Endothelial cell of umbilical vein (primary cell): ENCODE results near the gene SLC19A1. TPM values are rescaled to one million over a fixed set of nuclear protein-coding genes. Genes with fewer than 3 reads are reported as not detected.

Experiments
- BruUV-seq: library from RNA; stranded (reverse); fragments of 400-500 nt; replicated peaks from 2 replicates; lab custom pipeline; 2021; lab: Mats Ljungman, UMichigan
- CTCF ChIA-PET: fragments of 300-600, 350-600 bp; sonication (Branson Sonifier 250); formaldehyde crosslinking; loops from one replicate; lab custom pipeline; 2021; ENCODE audit warnings: antibody characterized with exemption, inconsistent platforms; lab: Charles Lee
- POLR2A ChIA-PET: fragments of 300-600, 350-600 bp; sonication (Branson Sonifier 250); formaldehyde crosslinking; loops from one replicate; lab custom pipeline; 2021; ENCODE audit warnings: antibody characterized with exemption, inconsistent platforms; lab: Charles Lee
- DNase-seq: peaks from one replicate; pipeline ENCODE4 v3.0.0-alpha.2; 2011; ENCODE audit warnings: low read depth, low spot score
- FAIRE-seq: peaks from 2 replicates; lab custom pipeline; 2011; peaks lifted over from hg19 to GRCh38; lab: Jason Lieb, UNC
- H2AFZ ChIP-seq: 2 replicates; pipeline ENCODE4 v1.6.0; 2012; ENCODE audit warnings: low read depth, low read length, control low read depth, inconsistent platforms
- H3K27ac ChIP-seq: 2 replicates; pipeline ENCODE4 v1.5.1; 2011; ENCODE audit warnings: low read depth, mild to moderate bottlenecking, control low read depth, low read length, moderate library complexity; ENCODE audit not compliant: insufficient read depth
- H3K27me3 ChIP-seq, 2 experiments: 2 replicates each; pipeline versions ENCODE4 v1.6.0 to v1.6.1; 2011; ENCODE audit warnings: low read length in 2 of 2, mixed read lengths in 1 of 2; ENCODE audit not compliant: control insufficient read depth in 2 of 2, insufficient read depth in 2 of 2
- H3K36me3 ChIP-seq, 2 experiments: 2 replicates in 1 of 2; 3 replicates in 1 of 2; pipeline ENCODE4 v1.5.1; 2011; ENCODE audit warnings: low read length in 2 of 2, mild to moderate bottlenecking in 1 of 2, moderate library complexity in 1 of 2; ENCODE audit not compliant: control insufficient read depth in 2 of 2, insufficient read depth in 2 of 2; ENCODE audit errors: extremely low read depth in 1 of 2
- H3K4me1 ChIP-seq: 3 replicates; pipeline ENCODE4 v1.5.1; 2011; ENCODE audit warnings: mild to moderate bottlenecking, low read length; ENCODE audit not compliant: control insufficient read depth, insufficient read depth; ENCODE audit errors: extremely low read depth
- H3K4me2 ChIP-seq: 2 replicates; pipeline ENCODE4 v1.6.1; 2011; ENCODE audit warnings: low read length, control low read depth, mixed read lengths; ENCODE audit not compliant: insufficient read depth
- H3K4me3 ChIP-seq, 3 experiments: fragments of 200-600 bp in 1 of 3; sonication (generic), shearing (Covaris generic) in 1 of 3; replicated peaks in 1 of 3; 2 replicates each; pipeline ENCODE4 v1.5.1; 2011 to 2016; ENCODE audit warnings: control low read depth in 3 of 3, low read length in 3 of 3, mild to moderate bottlenecking in 2 of 3, inconsistent platforms in 1 of 3, low read depth in 1 of 3, moderate library complexity in 1 of 3; ENCODE audit not compliant: insufficient read depth in 1 of 3
- H3K79me2 ChIP-seq: 2 replicates; pipeline ENCODE4 v1.6.0; 2012; ENCODE audit warnings: low read length, inconsistent platforms; ENCODE audit not compliant: control insufficient read depth, insufficient read depth
- H3K9ac ChIP-seq: replicated peaks from 2 replicates; pipeline ENCODE3; 2011; ENCODE audit warnings: low read length, control low read depth; ENCODE audit not compliant: insufficient read depth; ENCODE audit errors: extremely low read depth
- H3K9me1 ChIP-seq: replicated peaks from 3 replicates; pipeline ENCODE4 v1.6.0; 2011; ENCODE audit warnings: mild to moderate bottlenecking, low read length; ENCODE audit not compliant: control insufficient read depth, insufficient read depth; ENCODE audit errors: extremely low read depth
- H3K9me3 ChIP-seq: replicated peaks from 2 replicates; pipeline ENCODE4 v1.5.1; 2012; ENCODE audit warnings: low read length, inconsistent platforms; ENCODE audit not compliant: control insufficient read depth, insufficient read depth
- H4K20me1 ChIP-seq: replicated peaks from 2 replicates; pipeline ENCODE3; 2011; ENCODE audit warnings: mild to moderate bottlenecking, low read length; ENCODE audit not compliant: control insufficient read depth, insufficient read depth; ENCODE audit errors: extremely low read depth
- CTCF ChIP-seq, 2 donors: IDR thresholded peaks; 1 replicate in 1 of 2; 2 replicates in 1 of 2; pipeline ENCODE4 v1.5.1; 2011; ENCODE audit warnings: low read length in 2 of 2, mild to moderate bottlenecking in 2 of 2, moderate library complexity in 2 of 2, control low read depth in 1 of 2, inconsistent platforms in 1 of 2, low read depth in 1 of 2; ENCODE audit not compliant: insufficient read depth in 1 of 2; ENCODE audit errors: extremely low read depth in 1 of 2
- EZH2 ChIP-seq: IDR thresholded peaks from 2 replicates; pipeline ENCODE4 v1.6.1; 2012; ENCODE audit warnings: borderline replicate concordance, low read depth, mild to moderate bottlenecking, moderate library complexity, low read length, inconsistent platforms; ENCODE audit not compliant: severe bottlenecking
- FOS ChIP-seq: IDR thresholded peaks from 2 replicates; pipeline ENCODE4 v1.6.1; 2011; ENCODE audit warnings: mild to moderate bottlenecking, low read length, moderate library complexity, borderline replicate concordance; ENCODE audit not compliant: insufficient read depth
- GATA2 ChIP-seq: IDR thresholded peaks from 2 replicates; pipeline ENCODE4 v1.7.0; 2011; ENCODE audit warnings: low read depth, mild to moderate bottlenecking, moderate library complexity, mixed read lengths, low read length; ENCODE audit not compliant: insufficient read length, insufficient read depth
- JUN ChIP-seq: IDR thresholded peaks from 2 replicates; pipeline ENCODE4 v1.6.1; 2011; ENCODE audit warnings: borderline replicate concordance, low read depth; ENCODE audit not compliant: insufficient read length, insufficient read depth
- MAX ChIP-seq: IDR thresholded peaks from 2 replicates; pipeline ENCODE4 v1.6.1; 2011; ENCODE audit not compliant: insufficient read depth, insufficient read length
- MYC ChIP-seq: IDR thresholded peaks from one replicate; pipeline ENCODE4 v1.6.1; 2011; ENCODE audit warnings: mild to moderate bottlenecking, low read depth, low read length
- POLR2A ChIP-seq: IDR thresholded peaks from 2 replicates; pipeline ENCODE4 v1.6.1; 2012; ENCODE audit warnings: low read depth, mild to moderate bottlenecking, control low read depth, low read length
- POLR2AphosphoS5 ChIP-seq: IDR thresholded peaks from 2 replicates; pipeline ENCODE4 v1.6.1; 2012; ENCODE audit warnings: low read depth, mild to moderate bottlenecking, control low read depth, low read length, moderate library complexity; ENCODE audit not compliant: insufficient read depth
- dilution Hi-C: fragments of 300-500 bp; cut with MboI; formaldehyde crosslinking; loops from one replicate; pipeline ENCODE4 v1.15.0; 2019; ENCODE audit warnings: low sequenced_read_pairs; ENCODE audit not compliant: extremely low pct_ligation_motif_present
- intact Hi-C: fragments of 100-400 bp; cut with micrococcal nuclease; formaldehyde crosslinking; loops from one replicate; pipeline ENCODE4 v1.10.0; 2022
- polyA plus RNA-seq, 4 experiments: library from polyadenylated mRNA; depleted of rRNA in 3 of 4; stranded (reverse) in 3 of 4; unstranded in 1 of 4; fragments of >200 nt; gene quantifications; 2 replicates each; pipeline versions ENCODE4 v1.2.1 to v1.2.3, GENCODE V29; 2011 to 2012; ENCODE audit warnings: missing spikeins in 1 of 4
- total RNA-seq: library from RNA; stranded (reverse); gene quantifications from 2 replicates; pipeline ENCODE4 v1.2.3, GENCODE V29; 2021

SLC19A1 gene
- total and polyA plus RNA-seq, 2 donors (not counting 3 experiments of a cell fraction or from before 2014, with no cell fraction given), result 36.3 to 54.6 TPM

- FAIRE-seq, result no peak
- ChIA-PET POLR2A (no interaction called here), CTCF (interaction anchor here (1.1 kb wide), 1 partner anchor 30 kb away, joined by 3 read pairs; no protein-coding TSS in a partner anchor)
- Histone ChIP-seq H3K9me3 (peaks cover 6% of the 10 kb centered on the region), H3K36me3 (no peaks in the 10 kb centered on the region), H3K4me1 (peaks cover 7% of the 10 kb centered on the region), H3K4me2 (no peak overlapping the region), H3K9ac (no peak overlapping the region), H3K9me1 (no peaks in the 10 kb centered on the region), H3K4me3 (no peak overlapping the region), H3K79me2 (no peaks in the 10 kb centered on the region), H3K27me3 (peaks cover 10 to 12% of the 10 kb centered on the region in 2 experiments), H3K27ac (no peak overlapping the region), H4K20me1 (no peaks in the 10 kb centered on the region), H2AFZ (no peak overlapping the region)
- intact Hi-C loops (no loop called here), dilution Hi-C loops (no loop called here)
- BruUV-seq, result no TSS peak
- TF ChIP-seq JUN (no peak), POLR2A (no peak), GATA2 (no peak), POLR2AphosphoS5 (no peak), FOS (no peak), MAX (no peak), EZH2 (no peak), CTCF (IDR thresholded peaks at IDR 0.05; ENCODE audit: extremely low read depth in 1 of 2, insufficient read depth in 1 of 2, low read depth in 1 of 2, low read length in 2 of 2) (no peak), MYC (no peak)
- no peak for DNase-seq
These were observed 44.1 kb upstream of the SLC19A1 start for GRCh38 chr21:45586289-45586858.
